Gastroesophageal sphincter (tissue), 3 donors: ENCODE results near the gene CSH2.

Source experiments
- EP300 ChIP-seq: sonication (generic); formaldehyde crosslinking; IDR thresholded peaks from one replicate; pipeline ENCODE4 v1.6.1; 2017; ENCODE audit warnings: antibody characterized with exemption, mild to moderate bottlenecking
- POLR2A ChIP-seq, 2 donors: fragments of 450-650 bp; IDR thresholded peaks; one replicate each; pipeline ENCODE4 v1.6.1; 2017; ENCODE audit warnings: antibody characterized with exemption in 2 of 2, mild to moderate bottlenecking in 2 of 2, moderate library complexity in 1 of 2
- TF ChIP-seq, protein P1 (sequence below), 4 experiments: fragments of 200-600 bp in 2 of 4; fragments of 450-650 bp in 2 of 4; sonication (generic) in 1 of 4; IDR thresholded peaks; one replicate each; pipeline ENCODE4 v1.5.1; 2017 to 2019; ENCODE audit warnings: antibody characterized with exemption in 4 of 4, mild to moderate bottlenecking in 2 of 4, moderate library complexity in 2 of 4

GRCh38 chr17:63836811-63837210 lies 36.7 kb downstream of the CSH2 start:
- TF ChIP-seq, protein P1, sequence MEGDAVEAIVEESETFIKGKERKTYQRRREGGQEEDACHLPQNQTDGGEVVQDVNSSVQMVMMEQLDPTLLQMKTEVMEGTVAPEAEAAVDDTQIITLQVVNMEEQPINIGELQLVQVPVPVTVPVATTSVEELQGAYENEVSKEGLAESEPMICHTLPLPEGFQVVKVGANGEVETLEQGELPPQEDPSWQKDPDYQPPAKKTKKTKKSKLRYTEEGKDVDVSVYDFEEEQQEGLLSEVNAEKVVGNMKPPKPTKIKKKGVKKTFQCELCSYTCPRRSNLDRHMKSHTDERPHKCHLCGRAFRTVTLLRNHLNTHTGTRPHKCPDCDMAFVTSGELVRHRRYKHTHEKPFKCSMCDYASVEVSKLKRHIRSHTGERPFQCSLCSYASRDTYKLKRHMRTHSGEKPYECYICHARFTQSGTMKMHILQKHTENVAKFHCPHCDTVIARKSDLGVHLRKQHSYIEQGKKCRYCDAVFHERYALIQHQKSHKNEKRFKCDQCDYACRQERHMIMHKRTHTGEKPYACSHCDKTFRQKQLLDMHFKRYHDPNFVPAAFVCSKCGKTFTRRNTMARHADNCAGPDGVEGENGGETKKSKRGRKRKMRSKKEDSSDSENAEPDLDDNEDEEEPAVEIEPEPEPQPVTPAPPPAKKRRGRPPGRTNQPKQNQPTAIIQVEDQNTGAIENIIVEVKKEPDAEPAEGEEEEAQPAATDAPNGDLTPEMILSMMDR (IDR thresholded peaks at IDR 0.05) = no peak
- no peak for TF ChIP-seq EP300
- TF ChIP-seq POLR2A (IDR thresholded peaks at IDR 0.05) = no peak
